ENCODE data around the gene AKR1C8. TPM values are rescaled to one million over a fixed set of nuclear protein-coding genes. Genes with fewer than 3 reads are reported as not detected.

Gene AKR1C8
- total RNA-seq, 1 experiment from 2014 or later, result not detected

DNA sequence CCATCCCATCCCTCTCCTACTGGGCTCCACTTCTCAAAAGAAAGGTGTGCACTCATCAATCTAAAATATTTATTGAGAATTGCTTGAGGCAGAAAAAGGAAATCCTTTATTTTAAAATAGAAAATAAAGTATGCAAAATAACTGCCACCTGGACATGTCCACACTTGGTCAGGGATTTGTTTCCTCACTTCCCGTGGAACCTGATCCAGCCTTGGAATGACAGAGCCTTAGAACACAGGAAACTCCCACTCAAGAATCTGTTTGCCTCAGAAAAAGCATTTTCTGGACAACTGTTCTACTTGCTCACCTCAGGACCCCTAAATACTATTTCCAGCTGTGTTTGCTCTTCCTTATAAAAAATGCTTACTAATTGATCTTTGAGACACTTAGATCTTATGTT lies 29.0 kb downstream of the AKR1C8 start:
- no peaks in the 10 kb centered on the region for H3K79me2 ChIP-seq (ENCODE audit: insufficient read depth, low read length)
- RAD21 ChIA-PET (ENCODE audit: low non-redundant PET in 1 of 2, low total read pairs in 2 of 2, uncharacterized antibody in 2 of 2, unreplicated experiment in 2 of 2), result no interaction called here
- intact Hi-C loops (cut with micrococcal nuclease), result no loop called here
- CTCF ChIA-PET, result no interaction called here
- no peaks in the 10 kb centered on the region for H4K20me1 ChIP-seq (ENCODE audit: insufficient read depth)
- no TSS peak for BruUV-seq (replicated peaks)
- no peak overlapping the region for H2AFZ ChIP-seq (ENCODE audit: low read depth, low read length, poor library complexity, severe bottlenecking)
- H3K9ac ChIP-seq (ENCODE audit: low read length), result no peak overlapping the region
- DNase-seq (ENCODE audit: low read depth, low spot score), result no peak
- POLR2A ChIA-PET, result no interaction called here
- H3K4me1 ChIP-seq (ENCODE audit: control insufficient read depth in 1 of 2, insufficient read depth in 2 of 2, low read length in 2 of 2), result no peaks in the 10 kb centered on the region
- no peaks in the 10 kb centered on the region for H3K9me3 ChIP-seq (ENCODE audit: control insufficient read depth in 1 of 2, insufficient read depth in 1 of 2, low read depth in 1 of 2, low read length in 2 of 2)
- ATAC-seq, result no peak
- TF ChIP-seq, protein P1, sequence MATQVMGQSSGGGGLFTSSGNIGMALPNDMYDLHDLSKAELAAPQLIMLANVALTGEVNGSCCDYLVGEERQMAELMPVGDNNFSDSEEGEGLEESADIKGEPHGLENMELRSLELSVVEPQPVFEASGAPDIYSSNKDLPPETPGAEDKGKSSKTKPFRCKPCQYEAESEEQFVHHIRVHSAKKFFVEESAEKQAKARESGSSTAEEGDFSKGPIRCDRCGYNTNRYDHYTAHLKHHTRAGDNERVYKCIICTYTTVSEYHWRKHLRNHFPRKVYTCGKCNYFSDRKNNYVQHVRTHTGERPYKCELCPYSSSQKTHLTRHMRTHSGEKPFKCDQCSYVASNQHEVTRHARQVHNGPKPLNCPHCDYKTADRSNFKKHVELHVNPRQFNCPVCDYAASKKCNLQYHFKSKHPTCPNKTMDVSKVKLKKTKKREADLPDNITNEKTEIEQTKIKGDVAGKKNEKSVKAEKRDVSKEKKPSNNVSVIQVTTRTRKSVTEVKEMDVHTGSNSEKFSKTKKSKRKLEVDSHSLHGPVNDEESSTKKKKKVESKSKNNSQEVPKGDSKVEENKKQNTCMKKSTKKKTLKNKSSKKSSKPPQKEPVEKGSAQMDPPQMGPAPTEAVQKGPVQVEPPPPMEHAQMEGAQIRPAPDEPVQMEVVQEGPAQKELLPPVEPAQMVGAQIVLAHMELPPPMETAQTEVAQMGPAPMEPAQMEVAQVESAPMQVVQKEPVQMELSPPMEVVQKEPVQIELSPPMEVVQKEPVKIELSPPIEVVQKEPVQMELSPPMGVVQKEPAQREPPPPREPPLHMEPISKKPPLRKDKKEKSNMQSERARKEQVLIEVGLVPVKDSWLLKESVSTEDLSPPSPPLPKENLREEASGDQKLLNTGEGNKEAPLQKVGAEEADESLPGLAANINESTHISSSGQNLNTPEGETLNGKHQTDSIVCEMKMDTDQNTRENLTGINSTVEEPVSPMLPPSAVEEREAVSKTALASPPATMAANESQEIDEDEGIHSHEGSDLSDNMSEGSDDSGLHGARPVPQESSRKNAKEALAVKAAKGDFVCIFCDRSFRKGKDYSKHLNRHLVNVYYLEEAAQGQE (IDR thresholded peaks at IDR 0.05; ENCODE audit: low read depth), result no peak
- H3K4me2 ChIP-seq (ENCODE audit: low read length), result no peak overlapping the region
- H3K36me3 ChIP-seq (ENCODE audit: control insufficient read depth in 1 of 2, insufficient read depth in 2 of 2, low read length in 2 of 2), result no peaks in the 10 kb centered on the region
- H3K27me3 ChIP-seq (ENCODE audit: insufficient read depth, low read length), result no peaks in the 10 kb centered on the region
- no peaks in the 10 kb centered on the region for H3K9me2 ChIP-seq (ENCODE audit: insufficient read depth)
- no peak overlapping the region for H3K4me3 ChIP-seq (replicated peaks in 1 of 2; ENCODE audit: low read depth in 1 of 2, low read length in 2 of 2)
- H3K27ac ChIP-seq (ENCODE audit: low read depth, low read length), result no peak overlapping the region

DNA sequence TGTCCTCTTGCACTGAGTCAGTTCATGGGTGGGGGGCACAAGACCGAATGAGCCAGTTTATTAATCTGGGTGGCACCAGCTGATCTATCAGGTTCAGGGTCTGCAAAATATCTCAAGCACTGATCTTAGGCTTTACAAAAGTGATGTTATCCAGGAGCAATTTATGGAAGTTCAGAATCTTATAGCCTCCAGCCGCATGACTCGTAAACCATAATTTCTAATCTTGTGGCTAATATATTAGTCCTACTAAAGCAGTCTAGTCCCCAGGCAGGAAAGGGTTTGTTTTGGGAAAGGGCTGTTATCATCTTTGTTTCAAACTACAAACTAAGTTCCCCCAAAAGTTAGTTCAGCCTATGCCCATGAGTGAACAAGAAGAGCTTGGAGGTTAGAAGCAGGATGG lies 33.9 kb downstream of the AKR1C8 start:
- intact Hi-C loops (cut with micrococcal nuclease), result no loop called here
- ChIA-PET POLR2A (no interaction called here), RAD21 (ENCODE audit: low non-redundant PET in 1 of 2, low total read pairs in 2 of 2, uncharacterized antibody in 2 of 2, unreplicated experiment in 2 of 2) (no interaction called here), CTCF (no interaction called here)
- Histone ChIP-seq H3K36me3 (ENCODE audit: control insufficient read depth in 1 of 2, insufficient read depth in 2 of 2, low read length in 2 of 2) (no peaks in the 10 kb centered on the region), H3K27me3 (ENCODE audit: insufficient read depth, low read length) (no peaks in the 10 kb centered on the region), H3K27ac (ENCODE audit: low read depth, low read length) (no peak overlapping the region), H4K20me1 (ENCODE audit: insufficient read depth) (no peaks in the 10 kb centered on the region), H3K4me2 (ENCODE audit: low read length) (no peak overlapping the region), H2AFZ (ENCODE audit: low read depth, low read length, poor library complexity, severe bottlenecking) (no peak overlapping the region), H3K4me1 (ENCODE audit: control insufficient read depth in 1 of 2, insufficient read depth in 2 of 2, low read length in 2 of 2) (no peaks in the 10 kb centered on the region), H3K9me2 (ENCODE audit: insufficient read depth) (no peaks in the 10 kb centered on the region), H3K4me3 (replicated peaks in 1 of 2; ENCODE audit: low read depth in 1 of 2, low read length in 2 of 2) (no peak overlapping the region), H3K9me3 (ENCODE audit: control insufficient read depth in 1 of 2, insufficient read depth in 1 of 2, low read depth in 1 of 2, low read length in 2 of 2) (no peaks in the 10 kb centered on the region), H3K9ac (ENCODE audit: low read length) (no peak overlapping the region), H3K79me2 (ENCODE audit: insufficient read depth, low read length) (no peaks in the 10 kb centered on the region)
- no TSS peak for BruUV-seq (replicated peaks)
- ATAC-seq (no peak), DNase-seq (ENCODE audit: low read depth, low spot score) (no peak)
- TF ChIP-seq EGR1 (IDR thresholded peaks at IDR 0.05; ENCODE audit: low read depth) (no peak), ZFX (IDR thresholded peaks at IDR 0.05) (no peak), SIN3A (IDR thresholded peaks at IDR 0.05; ENCODE audit: low read depth) (no peak), TCF7L2 (IDR thresholded peaks at IDR 0.05; ENCODE audit: borderline replicate concordance, extremely low read depth, insufficient read depth, insufficient read length) (no peak), ZNF274 (IDR thresholded peaks at IDR 0.05; ENCODE audit: low read depth, low read length) (no peak), EZH2 (IDR thresholded peaks at IDR 0.05) (no peak), CBX3 (IDR thresholded peaks at IDR 0.05; ENCODE audit: low read depth) (no peak), FOSL1 (IDR thresholded peaks at IDR 0.05; ENCODE audit: low read depth) (no peak), YY1 (IDR thresholded peaks at IDR 0.05; ENCODE audit: extremely low read depth, insufficient replicate concordance, low read depth, low read length) (no peak), ELF1 (IDR thresholded peaks at IDR 0.05; ENCODE audit: borderline replicate concordance, low read depth) (no peak), RAD21 (IDR thresholded peaks at IDR 0.05; ENCODE audit: low read depth) (no peak)
- TF ChIP-seq, protein P2, sequence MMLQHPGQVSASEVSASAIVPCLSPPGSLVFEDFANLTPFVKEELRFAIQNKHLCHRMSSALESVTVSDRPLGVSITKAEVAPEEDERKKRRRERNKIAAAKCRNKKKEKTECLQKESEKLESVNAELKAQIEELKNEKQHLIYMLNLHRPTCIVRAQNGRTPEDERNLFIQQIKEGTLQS (IDR thresholded peaks at IDR 0.05), result no peak
- TF ChIP-seq, protein P1 (IDR thresholded peaks at IDR 0.05; ENCODE audit: low read depth), result no peak

Measured in HCT116 (cell line).